GM21825 (cell line): Measurements from ENCODE around the gene MORC3.
A peak's percentile ranks its signal among the peaks of the same experiment; 100 is the strongest.
"Not testable (repeated sequence)": the region's sequence is repeated elsewhere in the genome, so short reads cannot be mapped to it uniquely, and the experiment has no call there.

Experiments used
- ATAC-seq: cut with Tn5 transposase; IDR thresholded peaks from one replicate; pipeline ENCODE4 v1.9.1; 2021; ENCODE audit warnings: mild to moderate bottlenecking, moderate library complexity; ENCODE audit not compliant: unreplicated experiment

MORC3 gene, protein sequence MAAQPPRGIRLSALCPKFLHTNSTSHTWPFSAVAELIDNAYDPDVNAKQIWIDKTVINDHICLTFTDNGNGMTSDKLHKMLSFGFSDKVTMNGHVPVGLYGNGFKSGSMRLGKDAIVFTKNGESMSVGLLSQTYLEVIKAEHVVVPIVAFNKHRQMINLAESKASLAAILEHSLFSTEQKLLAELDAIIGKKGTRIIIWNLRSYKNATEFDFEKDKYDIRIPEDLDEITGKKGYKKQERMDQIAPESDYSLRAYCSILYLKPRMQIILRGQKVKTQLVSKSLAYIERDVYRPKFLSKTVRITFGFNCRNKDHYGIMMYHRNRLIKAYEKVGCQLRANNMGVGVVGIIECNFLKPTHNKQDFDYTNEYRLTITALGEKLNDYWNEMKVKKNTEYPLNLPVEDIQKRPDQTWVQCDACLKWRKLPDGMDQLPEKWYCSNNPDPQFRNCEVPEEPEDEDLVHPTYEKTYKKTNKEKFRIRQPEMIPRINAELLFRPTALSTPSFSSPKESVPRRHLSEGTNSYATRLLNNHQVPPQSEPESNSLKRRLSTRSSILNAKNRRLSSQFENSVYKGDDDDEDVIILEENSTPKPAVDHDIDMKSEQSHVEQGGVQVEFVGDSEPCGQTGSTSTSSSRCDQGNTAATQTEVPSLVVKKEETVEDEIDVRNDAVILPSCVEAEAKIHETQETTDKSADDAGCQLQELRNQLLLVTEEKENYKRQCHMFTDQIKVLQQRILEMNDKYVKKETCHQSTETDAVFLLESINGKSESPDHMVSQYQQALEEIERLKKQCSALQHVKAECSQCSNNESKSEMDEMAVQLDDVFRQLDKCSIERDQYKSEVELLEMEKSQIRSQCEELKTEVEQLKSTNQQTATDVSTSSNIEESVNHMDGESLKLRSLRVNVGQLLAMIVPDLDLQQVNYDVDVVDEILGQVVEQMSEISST

DNA sequence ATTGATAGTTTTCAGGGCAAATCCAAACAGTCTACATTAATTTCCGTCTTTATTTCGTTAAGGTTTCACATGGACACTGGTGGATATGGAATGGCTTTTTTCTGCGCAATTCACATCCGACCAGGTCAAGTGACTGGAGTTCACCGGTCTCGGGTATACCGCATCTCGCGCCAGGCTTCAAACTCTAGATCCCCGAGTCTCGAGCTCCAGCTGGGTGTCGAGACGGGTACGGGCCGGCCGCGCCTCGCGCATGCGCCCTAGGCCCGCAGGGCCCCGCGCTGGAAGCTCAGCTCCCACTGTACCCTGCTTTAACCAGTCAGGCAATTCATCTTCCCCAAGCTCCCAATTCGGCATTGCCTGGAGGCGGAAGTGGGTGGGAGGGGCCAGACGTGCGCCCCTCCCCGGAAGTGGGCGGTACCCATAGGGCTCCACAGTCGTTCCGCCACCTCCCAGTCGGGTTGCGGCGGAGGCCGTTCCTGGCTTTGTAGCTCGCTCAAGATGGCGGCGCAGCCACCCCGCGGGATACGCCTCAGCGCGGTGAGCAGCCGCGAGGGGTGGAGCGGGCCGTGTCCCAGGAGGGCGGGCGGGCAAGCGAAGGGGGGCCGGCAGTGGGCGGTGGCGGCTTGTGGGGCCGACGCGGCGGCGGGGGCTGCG lies at the start of gene MORC3:
Gene MORC3, plus strand, starts transcription at position 431 of the 654 bp plus-strand sequence. Its CDS starts 68 bp downstream, at position 499.
- peak; percentile 85 for ATAC-seq

DNA sequence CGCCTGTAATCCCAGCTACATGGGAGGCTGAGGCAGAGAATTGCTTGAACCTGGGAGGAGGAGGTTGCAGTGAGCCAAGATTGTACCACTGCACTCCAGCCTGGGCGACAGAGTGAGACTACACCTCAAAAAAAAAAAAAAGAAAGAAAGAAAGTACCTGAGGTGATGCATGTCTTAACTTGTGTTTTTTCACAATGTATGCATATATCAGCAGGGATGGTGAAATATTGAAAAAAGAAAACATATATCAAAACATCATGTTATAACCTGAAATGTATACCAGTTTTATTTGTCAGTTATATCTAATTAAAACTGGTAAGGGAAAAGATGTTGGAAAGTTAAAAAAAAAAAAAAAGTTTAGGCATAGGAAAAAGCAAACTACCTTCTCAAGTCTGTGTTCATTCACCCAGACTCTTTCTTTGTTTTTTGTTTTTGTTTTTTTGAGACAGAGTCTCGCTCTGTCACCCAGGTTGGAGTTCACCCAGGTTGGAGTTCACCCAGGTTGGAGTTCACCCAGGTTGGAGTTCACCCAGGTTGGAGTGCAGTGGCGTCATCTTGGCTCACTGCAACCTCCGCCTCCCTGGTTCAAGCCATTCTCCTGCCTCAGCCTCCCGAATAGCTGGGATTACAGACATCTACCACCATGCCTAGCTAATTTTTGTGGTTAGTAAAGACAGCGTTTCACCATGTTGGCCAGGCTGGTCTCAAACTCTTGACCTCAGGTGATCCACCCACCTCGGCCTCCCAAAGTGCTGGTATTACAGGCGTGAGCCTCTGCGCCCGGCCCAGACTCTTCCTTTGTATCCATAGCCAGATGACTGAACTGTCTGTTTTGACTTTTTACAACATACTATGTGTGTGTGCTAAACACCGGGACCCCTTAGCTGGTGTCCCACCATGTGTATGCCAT lies 49.0 kb upstream of the MORC3 start:
- ATAC-seq = not testable (repeated sequence)

DNA sequence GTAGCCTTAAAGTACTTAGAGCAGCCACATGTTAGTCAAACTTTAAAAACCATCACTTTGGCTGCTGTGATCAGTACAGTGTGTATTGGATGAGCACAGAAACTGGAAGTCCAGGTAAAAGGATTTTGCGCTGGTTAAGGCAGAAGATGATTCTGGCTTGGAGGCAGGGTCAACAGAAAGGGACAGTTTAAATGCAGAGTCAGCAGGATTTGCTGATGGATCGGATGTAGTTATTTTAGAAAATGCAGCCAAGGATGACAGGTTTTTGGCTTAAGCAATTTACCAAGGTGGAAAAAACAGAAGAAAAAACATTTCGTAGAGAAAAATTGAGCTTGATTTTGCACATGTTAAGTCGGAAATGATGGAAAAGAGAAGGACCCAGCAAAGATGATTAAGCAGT lies 45.9 kb upstream of the MORC3 start:
- ATAC-seq = no peak

DNA sequence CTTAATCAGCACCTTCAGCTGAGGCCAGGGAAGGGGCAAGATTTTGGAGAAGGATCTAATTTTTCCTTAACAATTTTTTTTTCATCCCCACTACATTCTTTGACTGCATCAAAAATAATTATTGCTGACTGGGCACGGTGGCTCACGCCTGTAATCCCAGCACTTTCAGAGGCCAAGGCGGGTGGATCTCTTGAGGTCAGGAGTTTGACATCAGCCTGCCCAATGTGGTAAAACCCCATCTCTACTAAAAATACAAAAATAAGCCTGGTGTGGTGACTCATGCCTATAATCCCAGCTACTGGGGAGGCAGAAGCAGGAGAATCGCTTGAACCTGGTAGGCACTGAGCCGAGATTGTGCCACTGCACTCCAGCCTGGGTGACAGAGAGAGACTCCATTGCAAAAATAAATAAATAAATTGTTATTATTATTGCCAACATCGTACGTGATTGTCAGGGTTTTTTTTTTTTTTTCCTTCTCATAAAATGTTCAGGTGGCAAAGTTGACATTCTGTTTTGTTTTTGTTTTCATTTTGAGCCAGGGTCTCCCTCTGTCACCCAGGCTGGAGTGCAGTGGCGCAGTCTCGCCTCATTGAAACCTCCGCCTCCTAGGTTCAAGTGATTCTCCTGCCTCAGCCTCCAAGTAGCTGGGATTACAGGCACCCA lies 37.3 kb upstream of the MORC3 start:
- ATAC-seq = no peak

DNA sequence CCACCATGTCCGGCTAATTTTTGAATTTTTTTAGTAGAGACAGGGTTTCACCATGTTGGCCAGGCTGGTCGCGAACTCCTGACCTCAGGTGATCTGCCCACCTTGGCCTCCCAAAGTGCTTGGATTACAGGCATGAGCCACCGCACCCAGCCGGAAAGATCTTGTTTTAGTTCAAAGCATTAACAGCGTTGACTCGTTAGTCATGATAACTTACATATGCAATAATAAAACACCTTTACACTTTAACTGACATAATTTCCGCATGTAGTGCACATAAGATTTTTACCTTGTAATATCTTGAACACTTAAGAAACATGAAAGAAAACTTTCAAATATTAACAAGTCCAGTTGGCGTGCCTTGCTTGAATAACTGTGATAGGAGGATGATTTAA lies 36.8 kb upstream of the MORC3 start:
- not testable (repeated sequence) for ATAC-seq

DNA sequence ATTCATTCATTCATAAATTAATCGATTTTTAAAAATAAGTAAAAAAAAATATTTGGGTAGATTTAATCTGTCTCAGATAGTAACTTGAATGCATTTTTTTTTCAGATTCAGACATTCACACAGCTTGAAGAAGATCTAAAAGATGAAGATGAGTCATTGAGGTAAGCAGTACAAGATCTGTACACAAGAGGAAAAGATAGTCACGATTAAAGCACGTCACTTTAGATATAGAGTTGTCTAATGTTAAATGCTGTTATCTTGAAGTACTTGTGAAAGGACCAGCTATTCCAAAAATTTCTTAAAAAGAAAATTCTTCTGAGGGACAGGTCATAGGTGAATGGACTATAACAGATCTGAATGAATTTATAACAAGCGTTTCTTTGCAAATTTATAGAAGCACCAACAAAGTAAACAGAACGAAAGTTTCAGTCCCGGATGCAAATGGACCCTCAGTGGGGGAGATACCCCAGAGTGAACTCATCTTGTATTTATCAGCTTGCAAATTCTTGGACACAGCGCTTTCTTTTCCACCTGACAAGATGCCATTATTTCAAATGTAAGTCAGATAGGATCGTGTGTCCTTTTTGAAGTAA lies 31.2 kb upstream of the MORC3 start:
- ATAC-seq = no peak

DNA sequence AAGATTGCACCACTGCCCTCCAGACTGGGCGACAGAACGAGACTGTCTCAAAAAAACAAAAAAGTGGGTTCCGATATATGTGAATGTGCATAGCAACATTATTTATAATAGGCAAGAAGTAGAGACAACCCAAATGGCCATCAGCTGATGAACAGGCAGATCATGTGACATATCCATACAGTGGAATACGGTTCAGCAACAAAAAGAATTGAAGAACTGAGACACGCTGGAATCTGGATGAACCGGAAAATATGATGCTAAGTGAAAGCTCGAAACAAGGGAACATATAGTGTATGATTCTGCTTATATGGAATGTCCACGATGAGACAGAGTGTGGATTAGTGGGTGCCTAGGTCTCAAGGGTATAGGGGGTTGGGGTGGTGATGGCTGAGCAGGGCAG lies 28.5 kb upstream of the MORC3 start:
- no peak for ATAC-seq

DNA sequence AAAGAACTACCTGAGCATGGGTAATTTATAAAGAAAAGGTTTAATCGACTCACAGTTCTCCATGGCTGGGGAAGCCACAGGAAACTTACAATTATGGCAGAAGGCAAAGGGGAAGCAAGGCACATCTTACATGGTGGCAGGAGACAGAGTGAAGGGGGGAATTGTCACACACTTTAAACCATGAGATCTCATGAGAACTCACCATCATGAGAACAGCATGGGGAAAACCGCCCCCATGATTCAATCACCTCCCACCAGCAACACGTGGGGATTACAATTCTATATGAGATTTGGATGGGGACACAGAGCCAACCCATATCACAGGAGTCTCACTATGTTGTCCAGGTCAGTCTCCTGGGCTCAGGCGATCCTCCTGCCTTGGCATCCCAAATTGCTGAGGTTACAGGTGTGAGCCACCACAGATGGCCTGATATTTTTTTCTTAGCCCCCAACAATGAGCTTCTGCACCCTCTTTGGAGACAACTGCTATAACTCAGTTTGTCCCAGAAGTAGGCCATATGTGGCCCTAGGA lies 22.5 kb upstream of the MORC3 start:
- no peak for ATAC-seq

DNA sequence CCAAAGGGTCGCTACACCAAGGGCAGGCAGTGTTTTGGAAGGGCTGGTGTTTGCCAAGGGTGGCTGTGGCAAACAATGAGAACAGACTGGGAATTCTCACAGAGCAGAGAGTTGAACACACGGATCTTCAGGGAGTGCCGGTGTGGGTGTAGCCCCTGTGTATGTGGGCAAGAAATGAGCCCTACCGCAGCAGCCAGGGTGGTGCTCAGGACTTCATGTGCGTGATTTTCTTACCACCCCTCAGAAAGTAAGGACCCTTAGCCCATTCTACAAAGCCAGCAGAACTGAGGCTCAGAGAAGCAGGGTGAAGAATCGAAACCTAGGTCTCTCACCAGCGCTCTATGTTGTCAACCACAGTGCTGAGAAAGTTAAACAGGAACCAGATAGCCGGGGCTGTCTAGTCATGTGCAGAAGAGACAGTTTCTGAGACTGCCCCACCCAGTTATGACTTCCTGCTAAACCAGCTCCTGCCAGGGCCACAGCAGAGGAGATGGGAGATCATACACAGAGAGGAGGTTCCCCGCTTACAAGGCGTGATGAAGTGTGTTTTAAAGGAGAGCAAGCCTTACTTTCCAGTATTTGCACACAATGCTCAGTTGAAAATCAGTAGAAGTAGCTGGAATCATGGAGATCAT lies 21.9 kb upstream of the MORC3 start:
- ATAC-seq = peak; percentile 96

DNA sequence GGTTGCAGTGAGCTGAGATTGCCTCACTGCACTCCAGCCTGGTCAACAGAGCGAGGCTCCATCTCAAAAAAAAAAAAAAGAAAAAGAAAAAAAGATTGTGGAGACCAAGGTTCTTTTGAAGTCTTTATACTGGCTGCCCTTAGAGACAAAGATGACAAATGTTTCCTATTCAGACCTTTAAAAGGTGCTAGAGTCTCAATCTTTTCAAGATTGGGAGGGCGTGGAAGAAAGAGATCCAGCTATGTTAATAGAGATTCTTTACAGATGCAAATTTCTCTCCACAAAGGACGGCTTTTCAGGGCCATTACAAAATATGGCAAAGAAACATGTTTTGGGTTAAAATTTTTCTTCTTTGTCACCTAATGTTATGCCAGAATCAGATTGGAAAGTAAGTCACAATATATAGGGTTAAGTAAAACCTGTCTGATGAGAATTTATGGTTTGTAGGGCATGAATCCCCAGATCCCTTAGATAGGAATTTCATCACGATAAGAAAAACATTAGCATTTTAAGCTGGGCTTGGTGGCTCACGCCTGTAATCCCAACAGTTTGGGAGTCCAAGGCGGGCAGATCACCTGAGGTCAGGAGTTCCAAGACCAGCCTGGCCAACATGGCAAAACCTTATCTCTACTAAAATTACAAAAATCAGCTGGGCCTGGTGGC lies 13.0 kb upstream of the MORC3 start:
- no peak for ATAC-seq

DNA sequence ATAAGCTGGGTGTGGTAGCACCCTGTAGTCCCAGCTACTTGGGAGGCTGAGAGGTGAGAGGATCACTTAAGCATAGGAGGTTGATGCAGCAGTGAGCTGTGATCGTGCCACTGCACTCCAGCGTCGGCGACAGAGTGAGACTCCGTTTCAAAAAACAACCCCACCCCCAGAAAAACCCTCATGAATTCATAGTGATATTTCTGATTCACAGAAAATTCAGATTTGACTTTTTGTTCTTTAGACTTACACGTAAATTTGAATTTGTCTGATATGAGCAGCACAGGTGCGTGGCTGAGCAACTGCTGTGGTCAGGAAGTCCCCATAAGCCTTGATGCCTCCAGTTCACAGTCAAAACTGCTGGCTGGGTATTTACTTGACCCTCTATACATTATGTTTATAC lies 10.0 kb upstream of the MORC3 start:
- ATAC-seq = peak; percentile 96

DNA sequence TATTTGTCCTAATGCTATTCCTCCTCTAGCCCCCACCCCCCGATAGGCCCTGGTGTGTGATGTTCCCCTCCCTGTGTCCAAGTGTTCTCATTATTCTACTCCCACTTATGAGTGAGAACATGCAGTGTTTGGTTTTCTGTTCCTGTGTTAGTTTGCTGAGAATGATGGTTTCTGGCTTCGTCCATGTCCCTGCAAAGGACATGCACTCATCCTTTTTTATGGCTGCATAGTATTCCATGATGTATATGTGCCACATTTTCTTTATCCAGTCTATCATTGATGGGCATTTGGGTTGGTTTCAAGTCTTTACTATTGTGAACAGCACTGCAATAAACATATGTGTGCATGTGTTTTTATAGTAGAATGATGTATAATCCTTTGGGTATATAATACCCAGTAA lies 6.6 kb upstream of the MORC3 start:
- not testable (repeated sequence) for ATAC-seq

DNA sequence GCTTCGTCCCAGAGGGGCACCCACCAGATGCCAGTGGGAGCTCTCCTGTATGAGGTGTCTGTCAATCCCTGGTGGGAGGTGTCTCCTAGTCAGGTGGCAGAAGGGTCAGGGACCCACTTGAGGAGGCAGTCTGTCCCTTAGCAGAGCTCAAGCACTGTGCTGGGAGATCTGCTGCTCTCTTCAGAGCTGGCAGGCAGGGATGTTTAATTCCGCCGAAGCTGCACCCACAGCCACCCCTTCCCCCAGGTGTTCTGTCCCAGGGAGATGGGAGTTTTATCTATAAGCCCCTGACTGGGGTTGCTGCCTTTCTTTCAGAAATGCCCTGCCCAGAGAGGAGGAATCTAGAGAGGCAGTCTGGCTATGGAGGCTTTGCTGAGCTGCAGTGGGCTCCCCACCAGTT lies 4.0 kb upstream of the MORC3 start:
- ATAC-seq = not testable (repeated sequence)

DNA sequence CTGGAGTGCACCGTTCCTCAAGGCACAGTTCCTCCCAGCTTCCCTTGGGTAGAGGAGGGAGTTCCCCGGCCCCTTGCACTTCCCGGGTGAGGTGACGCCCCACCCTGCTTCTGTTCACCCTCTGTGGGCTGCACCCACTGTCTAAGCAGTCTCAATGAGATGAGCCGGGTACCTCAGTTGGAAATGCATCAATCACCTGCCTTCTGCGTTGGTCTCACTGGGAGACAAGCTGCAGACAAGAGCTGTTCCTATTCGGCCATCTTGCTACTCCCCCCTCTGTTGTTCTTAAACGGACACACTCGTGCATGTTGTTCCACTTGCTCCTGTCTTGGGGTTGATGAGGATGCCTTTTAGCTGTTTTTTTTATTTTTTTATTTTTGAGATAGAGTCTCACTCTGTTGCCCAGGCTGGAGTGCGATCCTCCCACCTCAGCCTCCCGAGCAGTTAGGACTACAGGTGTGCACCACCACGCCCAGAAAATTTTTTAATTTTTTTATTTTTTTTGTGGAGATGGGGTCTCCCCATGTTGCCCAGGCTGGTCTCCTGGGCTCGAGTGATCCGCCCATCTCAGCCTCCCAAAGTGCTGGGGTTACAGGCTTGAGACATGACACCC lies 3.0 kb upstream of the MORC3 start:
- ATAC-seq = no peak

DNA sequence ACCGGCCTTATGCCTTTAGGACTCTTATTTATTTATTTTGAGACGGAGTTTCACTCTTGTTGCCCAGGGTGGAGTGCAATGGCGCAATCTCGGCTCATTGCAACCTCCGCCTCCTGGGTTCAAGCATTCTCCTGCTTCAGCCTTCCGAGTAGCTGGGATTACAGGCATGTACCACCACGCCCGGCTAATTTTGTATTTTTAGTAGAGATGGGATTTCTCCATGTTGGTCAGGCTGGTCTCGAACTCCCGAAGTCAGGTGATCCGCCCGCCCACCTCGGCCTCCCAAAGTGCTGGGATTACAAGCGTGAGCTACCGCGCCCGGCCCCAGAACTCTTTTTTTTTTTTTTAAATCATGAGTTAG lies 611 bp upstream of the MORC3 start:
- ATAC-seq = not testable (repeated sequence)

DNA sequence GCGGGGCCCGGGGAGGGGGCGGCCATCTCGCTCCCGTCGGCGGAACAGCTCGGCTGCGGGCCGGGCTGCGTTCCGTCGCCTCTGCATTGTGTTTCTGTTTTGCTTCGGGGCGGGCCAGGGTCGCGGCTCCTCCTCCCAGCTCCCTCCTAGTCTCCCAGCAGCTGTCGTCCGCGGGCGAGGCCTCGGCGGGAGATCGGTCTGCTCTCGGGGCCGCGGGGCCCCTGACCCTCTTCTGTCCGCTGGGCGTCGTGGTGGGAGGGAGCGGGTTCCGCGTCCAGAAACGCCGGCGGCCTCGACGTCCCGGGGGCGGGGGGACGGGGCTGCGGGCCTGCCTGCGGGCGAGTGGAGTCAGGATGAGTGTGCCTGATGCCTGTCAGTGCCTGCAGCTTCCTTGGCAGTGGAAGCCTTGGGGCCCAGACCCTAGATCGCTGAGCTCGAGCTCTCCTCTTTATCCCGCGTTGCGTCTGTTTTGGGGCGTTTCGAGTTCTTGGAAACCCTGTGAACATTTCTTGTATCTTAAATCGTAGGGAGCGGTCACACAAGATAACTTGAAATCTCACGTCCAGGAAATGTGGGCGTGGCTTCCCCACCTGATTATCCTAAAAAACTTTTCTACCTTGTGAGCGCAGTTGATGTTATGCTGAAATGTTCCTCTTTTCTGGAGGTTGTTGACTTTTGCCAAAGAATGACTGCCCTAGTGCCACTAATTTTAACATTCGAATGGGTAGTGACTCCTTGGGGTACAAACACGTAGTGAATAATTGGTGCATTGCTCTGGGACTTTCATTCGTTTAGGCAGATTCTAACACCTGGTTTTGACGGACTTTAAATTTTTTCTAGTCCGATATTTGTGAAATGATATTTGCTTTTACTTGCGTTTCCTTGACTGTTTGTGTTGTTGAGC lies 676 bp downstream of the MORC3 start:
- no peak for ATAC-seq
